Dermis microvascular lymphatic vessel endothelial cell (primary cell): Measurements from ENCODE around the gene TPRG1. TPM values are rescaled to one million over a fixed set of nuclear protein-coding genes. Genes with fewer than 3 reads are reported as not detected.
A peak's percentile ranks its signal among the peaks of the same experiment; 100 is the strongest.

Experiments used
- DNase-seq, 2 donors: peaks; one replicate each; pipeline versions ENCODE4 v3.0.0 to v3.0.0-alpha.2; 2010; ENCODE audit warnings: low read depth in 2 of 2
- total RNA-seq: library from RNA; depleted of rRNA; stranded (reverse); fragments of >200 nt; gene quantifications from 2 replicates; pipeline ENCODE4 v1.2.1, GENCODE V29; 2014

TPRG1 gene
- total RNA-seq, 1 donor from 2014 or later = 0.13 TPM

DNA sequence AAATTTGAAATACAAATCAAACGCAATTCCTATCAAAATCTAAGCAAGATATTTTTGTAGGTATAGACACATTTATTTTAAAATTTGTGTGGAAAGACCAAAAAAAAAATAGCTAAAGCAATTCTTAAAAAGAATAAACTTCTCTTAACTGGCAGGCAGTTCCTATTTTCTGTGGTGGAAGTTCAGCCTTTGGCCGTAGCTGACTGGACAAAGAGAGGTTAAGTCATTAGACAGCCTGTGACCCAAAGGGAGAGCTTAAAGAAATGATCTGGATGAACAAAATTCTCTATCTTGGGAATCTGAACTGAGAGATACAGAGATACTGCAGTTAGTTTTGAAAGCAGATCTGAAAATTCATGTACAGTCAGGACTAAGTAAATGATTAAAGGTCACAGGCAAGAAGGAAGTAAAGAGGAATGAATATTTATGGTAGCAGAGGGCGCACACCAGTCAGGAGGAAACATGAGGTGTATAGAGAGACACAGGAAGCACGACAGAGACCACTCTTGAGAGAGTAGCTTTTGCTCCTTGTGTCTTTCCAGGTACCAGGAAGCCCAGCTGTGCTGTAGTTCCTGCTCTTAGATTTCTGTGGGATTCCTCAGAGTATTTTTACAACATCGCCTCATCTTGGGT lies 57.5 kb downstream of the TPRG1 start:
- DNase-seq = no peak

GRCh38 chr3:189232790-189233189 lies 61.0 kb downstream of the TPRG1 start:
- no peak for DNase-seq

DNA sequence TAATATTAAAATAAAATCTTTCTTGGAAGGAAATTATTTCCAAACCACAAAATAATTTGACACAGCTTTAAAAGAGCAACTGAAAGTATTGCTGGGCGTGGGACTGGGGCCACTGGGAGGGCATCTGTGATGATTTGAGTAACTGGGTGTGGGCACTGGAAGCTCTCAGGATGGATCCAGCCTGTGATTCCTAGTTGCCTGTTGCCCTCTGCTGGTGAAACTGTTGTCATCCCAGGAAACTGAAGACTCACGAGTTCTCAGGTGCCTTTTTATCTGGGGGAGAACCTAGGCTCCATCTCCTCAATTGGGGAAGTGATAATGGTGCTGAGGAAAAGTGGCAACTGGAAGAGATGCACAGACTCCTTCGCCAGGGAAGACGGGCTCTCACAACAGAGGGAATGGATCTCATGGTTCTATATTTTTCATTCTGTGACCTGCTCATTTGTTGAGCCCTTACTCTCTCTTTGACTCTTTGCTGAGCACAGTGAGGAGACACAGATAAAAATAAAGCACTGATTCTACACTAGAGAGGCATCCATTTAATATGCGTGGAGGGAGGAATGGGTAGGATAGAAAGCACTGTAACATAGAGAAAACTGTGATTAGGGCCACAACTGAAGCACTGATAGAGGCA lies 61.6 kb downstream of the TPRG1 start:
- DNase-seq = peak; percentile 5 to 51

- DNase-seq = no peak
Measured at GRCh38 chr3:189235214-189235613, 63.4 kb downstream of the TPRG1 start.

DNA sequence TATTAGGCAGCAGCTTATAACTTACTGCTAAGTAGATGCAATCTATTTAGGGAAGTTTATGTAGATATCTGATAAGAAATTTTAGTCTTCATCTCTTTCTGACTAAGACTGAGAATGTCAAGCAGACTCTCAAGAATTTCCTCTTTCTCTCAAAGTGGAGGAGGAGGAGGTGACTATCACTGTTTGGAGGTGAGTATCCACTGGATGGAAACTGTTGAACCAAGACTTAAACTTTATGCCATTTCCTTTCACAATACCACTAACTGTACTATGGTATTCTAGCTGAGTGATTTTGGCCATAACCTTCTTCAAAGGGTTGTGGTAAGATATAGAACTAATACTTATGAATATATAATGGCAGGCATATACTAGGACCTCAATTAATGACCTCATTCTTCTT lies 64.6 kb downstream of the TPRG1 start:
- no peak for DNase-seq

GRCh38 chr3:189237526-189237925 lies 65.8 kb downstream of the TPRG1 start:
- DNase-seq = no peak

DNA sequence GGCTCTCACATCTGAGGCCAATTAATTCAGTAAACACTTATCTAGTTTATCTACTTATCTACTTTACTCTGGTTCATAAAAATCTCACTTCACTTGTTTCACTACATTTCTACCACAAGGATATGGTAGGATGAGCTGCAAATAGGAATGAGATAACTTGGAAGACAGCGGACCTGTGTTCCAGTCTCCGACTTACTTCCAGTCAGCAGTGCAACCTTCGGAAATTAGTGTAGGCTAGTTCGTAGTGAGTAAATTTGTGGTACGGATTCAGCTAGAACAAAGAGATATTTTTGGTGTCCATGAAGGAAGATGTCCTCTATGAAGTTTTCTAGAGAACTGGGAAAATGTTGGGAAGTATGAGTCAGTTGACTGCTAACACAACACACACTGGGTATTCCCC lies 66.3 kb downstream of the TPRG1 start:
- no peak for DNase-seq

DNA sequence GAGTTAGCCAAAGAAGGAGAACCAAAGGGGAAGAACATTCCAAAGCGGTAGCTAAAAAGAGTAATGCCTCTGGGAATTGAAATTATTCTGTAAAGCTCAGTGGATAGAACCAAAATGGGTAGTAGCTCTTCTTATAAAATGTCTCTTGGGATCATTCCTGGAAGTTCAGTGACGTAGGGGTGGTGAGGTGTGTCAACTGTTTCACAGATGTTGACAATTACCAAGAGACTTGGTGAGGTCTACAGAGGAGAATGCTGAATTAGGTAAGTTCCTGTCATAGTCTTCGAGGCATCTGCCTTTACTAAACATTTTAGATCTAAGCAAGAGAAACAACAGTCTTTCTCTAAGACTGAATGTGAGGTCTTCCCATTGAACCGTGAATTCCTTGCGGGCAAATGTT lies 67.8 kb downstream of the TPRG1 start:
- no peak for DNase-seq

DNA sequence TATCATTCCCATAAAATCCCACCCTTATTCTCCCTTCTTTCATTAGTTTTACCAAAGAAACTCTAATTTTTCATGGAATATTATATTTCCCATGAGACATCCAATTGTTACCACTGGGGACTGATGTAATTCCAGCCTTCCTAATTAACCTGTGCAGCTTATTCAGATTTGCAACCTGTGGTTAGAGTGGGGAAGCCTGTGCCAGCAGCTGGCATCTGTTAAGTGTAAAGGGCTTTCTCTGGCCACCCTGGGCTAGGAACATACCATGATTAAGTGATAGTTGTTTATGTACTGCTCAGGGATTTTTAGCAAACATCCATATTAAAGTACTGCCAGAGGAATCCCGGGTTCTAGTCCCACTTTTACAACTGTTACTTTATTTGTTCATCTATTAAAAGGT lies 78.2 kb downstream of the TPRG1 start:
- DNase-seq = no peak

DNA sequence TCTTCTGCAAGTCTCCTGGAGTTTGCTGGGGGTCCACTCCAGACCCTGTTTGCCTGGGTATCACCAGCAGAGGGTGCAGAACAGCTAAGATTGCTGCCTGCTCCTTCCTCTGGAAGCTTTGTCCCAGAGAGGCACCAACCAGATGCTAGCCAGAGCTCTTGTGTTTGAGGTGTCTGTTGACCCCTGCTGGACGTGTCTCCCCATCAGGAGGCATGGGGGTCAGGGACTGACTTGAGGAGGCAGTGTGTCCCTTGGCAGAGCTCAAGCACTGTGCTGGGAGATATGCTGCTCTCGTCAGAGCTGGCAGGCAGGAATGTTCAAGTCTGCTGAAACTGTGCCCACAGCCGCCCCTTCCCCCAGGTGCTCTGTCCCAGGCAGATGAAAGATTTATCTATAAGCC lies 86.5 kb downstream of the TPRG1 start:
- DNase-seq = no peak

GRCh38 chr3:189260556-189261493 lies 89.1 kb downstream of the TPRG1 start:
- DNase-seq = no peak

- no peak for DNase-seq
Measured at GRCh38 chr3:189262746-189263145, 91.0 kb downstream of the TPRG1 start.

DNA sequence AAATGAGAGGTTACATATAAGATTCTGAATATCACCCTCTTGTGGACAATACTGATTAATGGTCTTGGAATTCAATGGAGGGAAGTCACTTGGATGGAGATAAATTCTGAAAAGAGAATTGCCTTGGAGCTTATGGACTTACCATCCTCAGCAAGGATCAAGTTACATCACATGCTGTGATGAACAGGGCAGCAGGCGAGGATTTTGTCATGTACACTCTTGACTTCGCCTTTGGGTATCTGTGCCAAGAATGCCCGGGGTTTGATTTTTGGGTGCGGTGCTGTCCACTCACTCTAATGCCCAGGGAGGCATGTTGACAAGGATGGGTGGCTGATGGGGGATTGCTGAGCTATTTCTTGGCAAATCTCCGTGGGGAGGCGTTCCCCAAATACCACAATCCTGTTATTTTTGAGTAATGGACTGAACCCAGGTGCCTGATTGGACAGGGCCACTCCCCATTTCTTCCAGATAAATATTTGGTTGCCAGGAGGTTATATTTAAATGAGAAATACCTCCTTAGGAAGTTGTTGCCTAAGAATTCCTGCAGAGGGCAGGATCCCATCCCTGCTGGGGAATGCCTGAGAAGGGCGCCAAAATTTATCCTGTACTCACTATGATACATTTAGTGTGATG lies 96.3 kb downstream of the TPRG1 start:
- no peak for DNase-seq

GRCh38 chr3:189269365-189269764 lies 97.6 kb downstream of the TPRG1 start:
- no peak for DNase-seq

- DNase-seq = peak in 1 of 2 donors; percentile 43
Measured at GRCh38 chr3:189270248-189270832, 98.6 kb downstream of the TPRG1 start.

DNA sequence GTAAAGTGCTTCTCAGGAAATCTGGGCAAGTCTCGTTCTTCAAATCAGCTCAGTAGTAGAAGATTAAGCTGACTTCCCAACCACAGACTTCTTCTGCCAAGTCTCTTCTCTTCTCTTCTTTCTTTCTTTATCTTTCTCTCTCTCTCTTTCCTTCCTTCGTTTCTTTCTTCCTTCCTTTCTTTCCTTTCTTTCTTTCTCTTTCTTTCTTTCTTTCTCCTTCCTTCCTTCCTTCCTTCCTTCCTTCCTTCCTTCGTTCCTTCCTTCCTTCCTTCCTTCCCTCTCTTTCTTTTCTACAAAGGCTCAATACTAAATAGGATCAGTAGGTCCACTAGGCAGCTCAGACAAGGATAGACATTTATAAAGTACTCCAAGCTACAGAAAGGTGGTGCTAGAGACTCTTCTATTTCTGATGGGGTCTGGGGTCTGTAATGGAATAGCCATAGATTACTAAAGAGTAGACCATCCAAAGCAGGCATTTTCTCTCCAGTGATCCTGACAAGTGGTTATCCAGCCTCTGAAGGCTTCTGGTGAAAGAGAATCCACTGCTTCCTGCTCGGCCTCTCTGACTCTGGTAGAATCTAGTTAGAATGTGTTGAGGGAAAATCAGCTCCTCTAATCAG lies 100.8 kb downstream of the TPRG1 start:
- no peak for DNase-seq

GRCh38 chr3:189273736-189274135 lies 102.0 kb downstream of the TPRG1 start:
- no peak for DNase-seq

DNA sequence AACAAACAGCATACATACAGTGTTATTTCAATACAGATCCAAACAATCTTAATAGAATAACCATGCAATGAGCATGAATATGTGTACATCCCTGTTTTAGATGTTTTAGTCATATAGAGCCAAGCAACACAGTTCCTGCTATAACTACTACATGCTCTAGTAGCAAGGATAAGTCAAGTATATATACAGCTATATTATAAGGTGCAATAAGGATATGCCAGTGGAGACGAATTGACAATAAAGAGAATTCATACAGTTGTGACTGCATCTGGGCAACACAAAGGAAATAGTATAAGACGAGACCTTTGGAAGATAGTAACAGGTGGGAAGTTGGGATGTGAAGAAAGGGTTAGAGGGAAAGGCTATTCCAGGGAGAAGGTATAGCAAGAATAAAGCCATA lies 103.4 kb downstream of the TPRG1 start:
- DNase-seq = no peak

- DNase-seq = no peak
Measured at GRCh38 chr3:189275852-189276251, 104.1 kb downstream of the TPRG1 start.

GRCh38 chr3:189276444-189277219 lies 104.9 kb downstream of the TPRG1 start:
- no peak for DNase-seq
